HepG2 (cell line): ENCODE results near the gene TNK1. TPM values are rescaled to one million over a fixed set of nuclear protein-coding genes. Genes with fewer than 3 reads are reported as not detected.

Source experiments
- BCL6 ChIP-seq: IDR thresholded peaks from 2 replicates; pipeline ENCODE4 v1.6.1; 2016; ENCODE audit warnings: missing genetic modification reagents, missing compliant biosample characterization
- BORCS8-MEF2B ChIP-seq: sonication (generic); formaldehyde crosslinking; IDR thresholded peaks from 2 replicates; pipeline ENCODE4 v1.8.0; 2022; ENCODE audit warnings: mild to moderate bottlenecking, missing genetic modification reagents
- CEBPB ChIP-seq: IDR thresholded peaks from 2 replicates; pipeline ENCODE4 v1.6.1; 2011; ENCODE audit warnings: low read depth, low read length, improper control_type of control experiment, borderline replicate concordance
- EED ChIP-seq: sonication (generic); formaldehyde crosslinking; IDR thresholded peaks from 2 replicates; pipeline ENCODE4 v1.5.0; 2020; ENCODE audit warnings: mild to moderate bottlenecking, missing genetic modification reagents
- ETV5 ChIP-seq: IDR thresholded peaks from 2 replicates; pipeline ENCODE4 v1.6.1; 2018; ENCODE audit warnings: missing biosample characterization, missing genetic modification reagents, inconsistent platforms, borderline replicate concordance
- FOXK1 ChIP-seq: sonication (generic); formaldehyde crosslinking; IDR thresholded peaks from 2 replicates; pipeline ENCODE4 v1.4.0; 2020; ENCODE audit warnings: low read depth, missing genetic modification reagents, borderline replicate concordance
- FOXO1 ChIP-seq: sonication (generic); formaldehyde crosslinking; IDR thresholded peaks from 2 replicates; pipeline ENCODE4 v1.4.0; 2020; ENCODE audit warnings: missing genetic modification reagents
- GPN1 ChIP-seq: sonication (generic); formaldehyde crosslinking; IDR thresholded peaks from 2 replicates; pipeline ENCODE4 v1.5.1; 2020; ENCODE audit warnings: missing genetic modification reagents, borderline replicate concordance
- HNF4A ChIP-seq: sonication (generic); formaldehyde crosslinking; IDR thresholded peaks from 2 replicates; pipeline ENCODE4 v1.4.0; 2020; ENCODE audit warnings: missing genetic modification reagents
- KDM2A ChIP-seq: sonication (generic); formaldehyde crosslinking; IDR thresholded peaks from 2 replicates; pipeline ENCODE4 v1.4.0; 2020; ENCODE audit warnings: low read depth, missing genetic modification reagents, borderline replicate concordance
- KLF11 ChIP-seq: IDR thresholded peaks from 2 replicates; pipeline ENCODE4 v1.6.1; 2016; ENCODE audit warnings: missing compliant biosample characterization
- MAFK ChIP-seq, 2 experiments: IDR thresholded peaks in 1 of 2; conservative IDR thresholded peaks in 1 of 2; 2 replicates each; pipeline ENCODE4 v1.6.1; 2011; ENCODE audit warnings: improper control_type of control experiment in 2 of 2, low read length in 2 of 2
- NFIC ChIP-seq: IDR thresholded peaks from 2 replicates; pipeline ENCODE4 v1.6.1; 2012; ENCODE audit warnings: mild to moderate bottlenecking, low read length, inconsistent platforms
- SMARCC2 ChIP-seq: fragments of 450-650 bp; IDR thresholded peaks from 2 replicates; pipeline ENCODE4 v1.6.1; 2017; ENCODE audit warnings: antibody characterized with exemption, mild to moderate bottlenecking
- TBX2 ChIP-seq: sonication (generic); formaldehyde crosslinking; IDR thresholded peaks from 2 replicates; pipeline ENCODE4 v1.5.0; 2020; ENCODE audit warnings: missing genetic modification reagents, mild to moderate bottlenecking, borderline replicate concordance
- ZFP36L1 ChIP-seq: sonication (generic); formaldehyde crosslinking; IDR thresholded peaks from 2 replicates; pipeline ENCODE4 v1.8.0; 2022; ENCODE audit warnings: mild to moderate bottlenecking, missing genetic modification reagents, moderate library complexity
- ZNF280B ChIP-seq: sonication (generic); formaldehyde crosslinking; IDR thresholded peaks from 2 replicates; pipeline ENCODE4 v1.5.0; 2020; ENCODE audit warnings: missing genetic modification reagents, mild to moderate bottlenecking, borderline replicate concordance
- ZNF331 ChIP-seq: sonication (generic); formaldehyde crosslinking; IDR thresholded peaks from 2 replicates; pipeline ENCODE4 v1.4.0; 2020; ENCODE audit warnings: missing genetic modification reagents
- ZNF33A ChIP-seq: sonication (generic); formaldehyde crosslinking; IDR thresholded peaks from 2 replicates; pipeline ENCODE4 v1.5.1; 2020; ENCODE audit warnings: missing genetic modification reagents, mild to moderate bottlenecking, moderate library complexity, borderline replicate concordance
- ZNF558 ChIP-seq: sonication (generic); formaldehyde crosslinking; IDR thresholded peaks from 2 replicates; pipeline ENCODE4 v1.9.0; 2022; ENCODE audit warnings: mild to moderate bottlenecking, missing genetic modification reagents, borderline replicate concordance
- ZNF589 ChIP-seq: sonication (generic); formaldehyde crosslinking; conservative IDR thresholded peaks from 2 replicates; pipeline ENCODE4 v1.8.0; 2022; ENCODE audit warnings: mild to moderate bottlenecking, moderate library complexity, missing genetic modification reagents
- ZNF768 ChIP-seq: sonication (generic); formaldehyde crosslinking; IDR thresholded peaks from 2 replicates; pipeline ENCODE4 v1.4.0; 2020; ENCODE audit warnings: missing genetic modification reagents
- ZNF780A ChIP-seq: sonication (generic); formaldehyde crosslinking; IDR thresholded peaks from 2 replicates; pipeline ENCODE4 v1.8.0; 2022; ENCODE audit warnings: mild to moderate bottlenecking, missing genetic modification reagents, moderate library complexity
- ZNF841 ChIP-seq: sonication (generic); formaldehyde crosslinking; IDR thresholded peaks from 2 replicates; pipeline ENCODE4 v1.8.1; 2023; ENCODE audit warnings: missing genetic modification reagents, borderline replicate concordance
- ZSCAN9 ChIP-seq: IDR thresholded peaks from 2 replicates; pipeline ENCODE4 v1.6.1; 2016; ENCODE audit warnings: borderline replicate concordance
- polyA plus RNA-seq, 8 experiments: library from polyadenylated mRNA; depleted of rRNA in 3 of 8; stranded (reverse) in 7 of 8; unstranded in 1 of 8; fragments of >200 nt; fragmentation: Illumina TruSeq in 4 of 8; extraction: Trizol in 4 of 8; gene quantifications; 2 replicates each; pipeline versions ENCODE4 v1.2.1 to v1.2.3, GENCODE V29; 2011 to 2016; ENCODE audit warnings: low read depth in 4 of 8, missing spikeins in 1 of 8, mixed read lengths in 1 of 8; ENCODE audit not compliant: insufficient read depth in 1 of 8
- total RNA-seq, 5 experiments: library from RNA; depleted of rRNA; stranded (reverse); fragments of >200 nt; fragmentation: Illumina TruSeq; extraction: Trizol; gene quantifications; 2 replicates each; pipeline ENCODE4 v1.2.3, GENCODE V29; 2016; ENCODE audit warnings: low read depth in 1 of 5
- TF ChIP-seq, protein P1 (sequence below): sonication (generic); formaldehyde crosslinking; IDR thresholded peaks from 2 replicates; pipeline ENCODE4 v1.4.0; 2020; ENCODE audit warnings: mild to moderate bottlenecking, missing genetic modification reagents

The TNK1 gene
- total and polyA plus RNA-seq, 2 of the 13 experiments (the other 11 are each of a cell fraction or from before 2014, with no cell fraction given) = 2.0 to 3.5 TPM

- no peak for TF ChIP-seq KLF11 (CRISPR knock-in tag)
- TF ChIP-seq ETV5 = no peak
- TF ChIP-seq GPN1 = no peak
- no peak for TF ChIP-seq MAFK (conservative IDR thresholded peaks at IDR 0.05 in 1 of 2, IDR thresholded peaks at IDR 0.05 in 1 of 2; ENCODE audit: low read length in 2 of 2)
- peak; percentile 87 for TF ChIP-seq BORCS8-MEF2B
- no peak for TF ChIP-seq CEBPB
- TF ChIP-seq KDM2A (CRISPR knock-in tag) = peak; percentile 64; the same call in 1 of the 2 replicates
- no peak for TF ChIP-seq BCL6 (CRISPR knock-in tag)
- no peak for TF ChIP-seq ZNF280B (CRISPR knock-in tag)
- TF ChIP-seq ZSCAN9 (CRISPR knock-in tag) = no peak
- TF ChIP-seq ZNF589 = no peak
- TF ChIP-seq FOXO1 (CRISPR knock-in tag) = no peak
- TF ChIP-seq, protein P1, sequence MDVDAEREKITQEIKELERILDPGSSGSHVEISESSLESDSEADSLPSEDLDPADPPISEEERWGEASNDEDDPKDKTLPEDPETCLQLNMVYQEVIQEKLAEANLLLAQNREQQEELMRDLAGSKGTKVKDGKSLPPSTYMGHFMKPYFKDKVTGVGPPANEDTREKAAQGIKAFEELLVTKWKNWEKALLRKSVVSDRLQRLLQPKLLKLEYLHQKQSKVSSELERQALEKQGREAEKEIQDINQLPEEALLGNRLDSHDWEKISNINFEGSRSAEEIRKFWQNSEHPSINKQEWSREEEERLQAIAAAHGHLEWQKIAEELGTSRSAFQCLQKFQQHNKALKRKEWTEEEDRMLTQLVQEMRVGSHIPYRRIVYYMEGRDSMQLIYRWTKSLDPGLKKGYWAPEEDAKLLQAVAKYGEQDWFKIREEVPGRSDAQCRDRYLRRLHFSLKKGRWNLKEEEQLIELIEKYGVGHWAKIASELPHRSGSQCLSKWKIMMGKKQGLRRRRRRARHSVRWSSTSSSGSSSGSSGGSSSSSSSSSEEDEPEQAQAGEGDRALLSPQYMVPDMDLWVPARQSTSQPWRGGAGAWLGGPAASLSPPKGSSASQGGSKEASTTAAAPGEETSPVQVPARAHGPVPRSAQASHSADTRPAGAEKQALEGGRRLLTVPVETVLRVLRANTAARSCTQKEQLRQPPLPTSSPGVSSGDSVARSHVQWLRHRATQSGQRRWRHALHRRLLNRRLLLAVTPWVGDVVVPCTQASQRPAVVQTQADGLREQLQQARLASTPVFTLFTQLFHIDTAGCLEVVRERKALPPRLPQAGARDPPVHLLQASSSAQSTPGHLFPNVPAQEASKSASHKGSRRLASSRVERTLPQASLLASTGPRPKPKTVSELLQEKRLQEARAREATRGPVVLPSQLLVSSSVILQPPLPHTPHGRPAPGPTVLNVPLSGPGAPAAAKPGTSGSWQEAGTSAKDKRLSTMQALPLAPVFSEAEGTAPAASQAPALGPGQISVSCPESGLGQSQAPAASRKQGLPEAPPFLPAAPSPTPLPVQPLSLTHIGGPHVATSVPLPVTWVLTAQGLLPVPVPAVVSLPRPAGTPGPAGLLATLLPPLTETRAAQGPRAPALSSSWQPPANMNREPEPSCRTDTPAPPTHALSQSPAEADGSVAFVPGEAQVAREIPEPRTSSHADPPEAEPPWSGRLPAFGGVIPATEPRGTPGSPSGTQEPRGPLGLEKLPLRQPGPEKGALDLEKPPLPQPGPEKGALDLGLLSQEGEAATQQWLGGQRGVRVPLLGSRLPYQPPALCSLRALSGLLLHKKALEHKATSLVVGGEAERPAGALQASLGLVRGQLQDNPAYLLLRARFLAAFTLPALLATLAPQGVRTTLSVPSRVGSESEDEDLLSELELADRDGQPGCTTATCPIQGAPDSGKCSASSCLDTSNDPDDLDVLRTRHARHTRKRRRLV (CRISPR knock-in tag) = peak; percentile 97
- TF ChIP-seq FOXK1 (CRISPR knock-in tag) = no peak; the same call in 1 of the 2 replicates
- no peak for TF ChIP-seq ZNF780A (CRISPR knock-in tag)
- peak; percentile 36 for TF ChIP-seq HNF4A (CRISPR knock-in tag)
- TF ChIP-seq SMARCC2 = no peak
- TF ChIP-seq ZNF768 = peak; percentile 60; the same call in 1 of the 2 replicates
- TF ChIP-seq ZNF558 (CRISPR knock-in tag) = no peak
- TF ChIP-seq TBX2 (CRISPR knock-in tag) = peak; percentile 46
- TF ChIP-seq EED = 0 out of 2 replicates have a peak, but pooled peaks have one; percentile 58
- 0 out of 2 replicates have a peak, but pooled peaks have one; percentile 27 for TF ChIP-seq ZNF331 (CRISPR knock-in tag)
- TF ChIP-seq ZFP36L1 (CRISPR knock-in tag) = no peak
- TF ChIP-seq ZNF33A (CRISPR knock-in tag) = no peak
- TF ChIP-seq NFIC = no peak
- no peak for TF ChIP-seq ZNF841
Measured at GRCh38 chr17:7403977-7404736, 23.3 kb downstream of the TNK1 start, which contains the start of gene TMEM256 (continued).
